Thyroid gland (tissue), 4 donors: ENCODE results near the gene ZNF197.

Source experiments
- POLR2A ChIP-seq, 2 donors: fragments of 450-650 bp; IDR thresholded peaks; one replicate each; pipeline ENCODE4 v1.6.1; 2017; ENCODE audit warnings: antibody characterized with exemption in 2 of 2, mild to moderate bottlenecking in 2 of 2, moderate library complexity in 1 of 2
- TF ChIP-seq, protein P1 (sequence below), 6 experiments: fragments of 200-600 bp in 3 of 6; fragments of 450-650 bp in 3 of 6; sonication (generic) in 3 of 6; IDR thresholded peaks; one replicate each; pipeline ENCODE4 v1.5.1; 2016 to 2019; ENCODE audit warnings: antibody characterized with exemption in 6 of 6, mild to moderate bottlenecking in 2 of 6, inconsistent platforms in 1 of 6, moderate library complexity in 1 of 6

DNA sequence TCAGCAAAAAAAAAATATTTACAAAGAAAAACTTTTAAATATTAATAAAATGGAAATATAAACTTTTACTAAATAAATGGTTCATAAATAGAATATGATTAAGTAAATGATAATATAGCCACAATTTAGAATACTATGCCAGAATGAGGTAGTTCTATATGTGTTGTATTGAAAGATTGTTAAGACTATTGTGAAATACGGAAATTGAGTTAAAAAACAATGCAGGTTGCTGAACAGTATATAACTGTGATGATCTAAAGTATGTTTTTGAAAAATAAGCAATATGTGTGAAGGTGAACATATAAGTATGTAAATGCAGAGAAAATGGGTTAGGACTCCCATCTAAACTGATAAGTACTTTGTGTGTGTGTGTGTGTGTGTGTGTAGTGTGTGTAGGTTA, 24.9 kb downstream of the ZNF197 start:
- TF ChIP-seq, protein P1, sequence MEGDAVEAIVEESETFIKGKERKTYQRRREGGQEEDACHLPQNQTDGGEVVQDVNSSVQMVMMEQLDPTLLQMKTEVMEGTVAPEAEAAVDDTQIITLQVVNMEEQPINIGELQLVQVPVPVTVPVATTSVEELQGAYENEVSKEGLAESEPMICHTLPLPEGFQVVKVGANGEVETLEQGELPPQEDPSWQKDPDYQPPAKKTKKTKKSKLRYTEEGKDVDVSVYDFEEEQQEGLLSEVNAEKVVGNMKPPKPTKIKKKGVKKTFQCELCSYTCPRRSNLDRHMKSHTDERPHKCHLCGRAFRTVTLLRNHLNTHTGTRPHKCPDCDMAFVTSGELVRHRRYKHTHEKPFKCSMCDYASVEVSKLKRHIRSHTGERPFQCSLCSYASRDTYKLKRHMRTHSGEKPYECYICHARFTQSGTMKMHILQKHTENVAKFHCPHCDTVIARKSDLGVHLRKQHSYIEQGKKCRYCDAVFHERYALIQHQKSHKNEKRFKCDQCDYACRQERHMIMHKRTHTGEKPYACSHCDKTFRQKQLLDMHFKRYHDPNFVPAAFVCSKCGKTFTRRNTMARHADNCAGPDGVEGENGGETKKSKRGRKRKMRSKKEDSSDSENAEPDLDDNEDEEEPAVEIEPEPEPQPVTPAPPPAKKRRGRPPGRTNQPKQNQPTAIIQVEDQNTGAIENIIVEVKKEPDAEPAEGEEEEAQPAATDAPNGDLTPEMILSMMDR (IDR thresholded peaks at IDR 0.05), result no peak
- TF ChIP-seq POLR2A (IDR thresholded peaks at IDR 0.05), result no peak
